ENCODE results near the gene OPCML.
A peak's percentile ranks its signal among the peaks of the same experiment; 100 is the strongest.

OPCML gene

GRCh38 chr11:132913295-132913694 is 619.0 kb downstream of the OPCML start:
- no peak for DNase-seq

GRCh38 chr11:132911186-132911585 is 621.1 kb downstream of the OPCML start:
- peak; percentile 97 for DNase-seq

- no peak for DNase-seq
Observed at GRCh38 chr11:132910011-132910760, 622.1 kb downstream of the OPCML start.

- DNase-seq: no peak
Observed at GRCh38 chr11:132909021-132909606, 623.2 kb downstream of the OPCML start.

GRCh38 chr11:132908414-132908810 is 623.9 kb downstream of the OPCML start:
- no peak for DNase-seq

- no peak for DNase-seq
Observed at GRCh38 chr11:132907651-132908413, 624.5 kb downstream of the OPCML start.

GRCh38 chr11:132904607-132905006 is 627.7 kb downstream of the OPCML start:
- DNase-seq: no peak

GRCh38 chr11:132904091-132904490 is 628.2 kb downstream of the OPCML start:
- no peak for DNase-seq

- DNase-seq: no peak
Observed at GRCh38 chr11:132901638-132902471, 630.4 kb downstream of the OPCML start.

GRCh38 chr11:132898676-132899075 is 633.6 kb downstream of the OPCML start:
- peak; percentile 32 for DNase-seq

GRCh38 chr11:132898021-132898420 is 634.3 kb downstream of the OPCML start:
- peak; percentile 74 for DNase-seq

- DNase-seq: peak; percentile 76
Observed at GRCh38 chr11:132895340-132895739, 637.0 kb downstream of the OPCML start.

- DNase-seq: no peak
Observed at GRCh38 chr11:132894606-132895005, 637.7 kb downstream of the OPCML start.

GRCh38 chr11:132892876-132893275 is 639.4 kb downstream of the OPCML start:
- DNase-seq: no peak

GRCh38 chr11:132888226-132888625 is 644.1 kb downstream of the OPCML start:
- peak; percentile 66 for DNase-seq

GRCh38 chr11:132886335-132886734 is 646.0 kb downstream of the OPCML start:
- peak; percentile 80 for DNase-seq

- no peak for DNase-seq
Observed at GRCh38 chr11:132883241-132883640, 649.1 kb downstream of the OPCML start.

GRCh38 chr11:132881622-132882021 is 650.7 kb downstream of the OPCML start:
- no peak for DNase-seq

GRCh38 chr11:132878111-132878510 is 654.2 kb downstream of the OPCML start:
- no peak for DNase-seq

- DNase-seq: no peak
Observed at GRCh38 chr11:132876705-132877104, 655.6 kb downstream of the OPCML start.

GRCh38 chr11:132876239-132876638 is 656.1 kb downstream of the OPCML start:
- no peak for DNase-seq

- peak; percentile 89 for DNase-seq
Observed at GRCh38 chr11:132874638-132875037, 657.7 kb downstream of the OPCML start.

GRCh38 chr11:132873841-132874240 is 658.5 kb downstream of the OPCML start:
- no peak for DNase-seq

Measured in fibroblast of skin of right biceps (primary cell).